DOHH2 (cell line): ENCODE data around the gene RPP38.

ENCODE experiments used
- CTCF ChIP-seq: fragments of 200-600 bp; sonication (generic); IDR thresholded peaks from one replicate; pipeline ENCODE4 v1.5.1; 2014; ENCODE audit warnings: antibody characterized with exemption, mild to moderate bottlenecking, low read depth, low read length; ENCODE audit not compliant: poor library complexity, severe bottlenecking
- EZH2phosphoT487 ChIP-seq: fragments of 200-600 bp; sonication (generic); IDR thresholded peaks from 2 replicates; pipeline ENCODE4 v1.6.1; 2017; ENCODE audit warnings: borderline replicate concordance, mild to moderate bottlenecking, antibody characterized with exemption, low read length, moderate library complexity, mixed read lengths

GRCh38 chr10:15060638-15061037 lies 36.5 kb upstream of the RPP38 start:
- TF ChIP-seq CTCF (no peak), EZH2phosphoT487 (no peak)
